ENCODE results near the gene FGFR4.
"Not testable (repeated sequence)": the region's sequence is repeated elsewhere in the genome, so short reads cannot be mapped to it uniquely, and the experiment has no call there.

The FGFR4 gene

GRCh38 chr5:177086654-177087397, at the start of gene FGFR4:
Gene FGFR4 (plus strand): TSS chr5:177086915. CDS start chr5:177089603, 2,688 bp downstream.
- DNase-seq (ENCODE audit: low spot score): peak; percentile 91

GRCh38 chr5:177036921-177037320, 49.8 kb upstream of the FGFR4 start:
- DNase-seq (ENCODE audit: low spot score): no peak

GRCh38 chr5:177040814-177041420, 45.8 kb upstream of the FGFR4 start:
- DNase-seq (ENCODE audit: low spot score): peak; percentile 78

GRCh38 chr5:177041936-177042335, 44.8 kb upstream of the FGFR4 start:
- DNase-seq (ENCODE audit: low spot score): no peak

GRCh38 chr5:177043114-177043513, 43.6 kb upstream of the FGFR4 start:
- DNase-seq (ENCODE audit: low spot score): no peak

GRCh38 chr5:177043958-177044357, 42.8 kb upstream of the FGFR4 start:
- DNase-seq (ENCODE audit: low spot score): no peak

- DNase-seq (ENCODE audit: low spot score): no peak
These were observed 42.1 kb upstream of the FGFR4 start for GRCh38 chr5:177044641-177045040.

- DNase-seq (ENCODE audit: low spot score): no peak
These were observed 41.1 kb upstream of the FGFR4 start for GRCh38 chr5:177045631-177046030.

- DNase-seq (ENCODE audit: low spot score): not testable (repeated sequence)
These were observed 38.2 kb upstream of the FGFR4 start for GRCh38 chr5:177048531-177048930.

GRCh38 chr5:177049285-177049684, 37.4 kb upstream of the FGFR4 start:
- DNase-seq (ENCODE audit: low spot score): no peak

- no peak for DNase-seq (ENCODE audit: low spot score)
These were observed 22.0 kb upstream of the FGFR4 start for GRCh38 chr5:177064500-177065277.

GRCh38 chr5:177065491-177065890, 21.2 kb upstream of the FGFR4 start:
- no peak for DNase-seq (ENCODE audit: low spot score)

- DNase-seq (ENCODE audit: low spot score): peak; percentile 32
These were observed 20.5 kb upstream of the FGFR4 start for GRCh38 chr5:177066224-177066623.

GRCh38 chr5:177067503-177067902, 19.2 kb upstream of the FGFR4 start:
- peak; percentile 21 for DNase-seq (ENCODE audit: low spot score)

GRCh38 chr5:177070536-177071191, 16.1 kb upstream of the FGFR4 start:
- DNase-seq (ENCODE audit: low spot score): no peak

- DNase-seq (ENCODE audit: low spot score): peak; percentile 76
These were observed 14.9 kb upstream of the FGFR4 start for GRCh38 chr5:177071666-177072385.

- no peak for DNase-seq (ENCODE audit: low spot score)
These were observed 9.4 kb upstream of the FGFR4 start for GRCh38 chr5:177077335-177077734.

- DNase-seq (ENCODE audit: low spot score): no peak
These were observed 7.1 kb upstream of the FGFR4 start for GRCh38 chr5:177079606-177080005.

- DNase-seq (ENCODE audit: low spot score): no peak
These were observed 6.5 kb upstream of the FGFR4 start for GRCh38 chr5:177080265-177080664.

- DNase-seq (ENCODE audit: low spot score): no peak
These were observed 4.9 kb upstream of the FGFR4 start for GRCh38 chr5:177081859-177082258.

GRCh38 chr5:177083357-177083756, 3.4 kb upstream of the FGFR4 start:
- no peak for DNase-seq (ENCODE audit: low spot score)

- DNase-seq (ENCODE audit: low spot score): no peak
These were observed 2.5 kb upstream of the FGFR4 start for GRCh38 chr5:177084175-177084574.
